ENCODE data around the gene PERM1.
"Not testable (repeated sequence)": the region's sequence is repeated elsewhere in the genome, so short reads cannot be mapped to it uniquely, and the experiment has no call there.

Gene PERM1

GRCh38 chr1:963301-963651, 18.6 kb downstream of the PERM1 start:
- no peak for DNase-seq

- no peak for DNase-seq
Observed at GRCh38 chr1:962381-963300, 19.3 kb downstream of the PERM1 start.

- no peak for DNase-seq
Observed at GRCh38 chr1:961132-961669, 20.7 kb downstream of the PERM1 start.

- DNase-seq: no peak
Observed at GRCh38 chr1:960363-961131, 21.3 kb downstream of the PERM1 start, which contains the start of gene KLHL17. KLHL17 (plus strand) TSS chr1:960584; CDS start chr1:960694, 110 bp downstream.

GRCh38 chr1:959731-960362, 22.0 kb downstream of the PERM1 start:
- DNase-seq: no peak

GRCh38 chr1:958823-959730, 22.8 kb downstream of the PERM1 start, which contains the start of gene NOC2L:
NOC2L (minus strand) TSS chr1:959256; CDS start chr1:959240, 16 bp downstream.
- peak; percentile 41 for DNase-seq

- DNase-seq: no peak
Observed at GRCh38 chr1:956636-957035, 25.3 kb downstream of the PERM1 start.

GRCh38 chr1:955474-955873, 26.4 kb downstream of the PERM1 start:
- no peak for DNase-seq

GRCh38 chr1:954927-955326, 27.0 kb downstream of the PERM1 start:
- DNase-seq: no peak

GRCh38 chr1:953524-954320, 28.2 kb downstream of the PERM1 start:
- DNase-seq: no peak

GRCh38 chr1:952603-953002, 29.3 kb downstream of the PERM1 start:
- no peak for DNase-seq

- DNase-seq: no peak
Observed at GRCh38 chr1:952201-952600, 29.7 kb downstream of the PERM1 start.

- DNase-seq: no peak
Observed at GRCh38 chr1:951364-951763, 30.5 kb downstream of the PERM1 start.

GRCh38 chr1:950881-951280, 31.0 kb downstream of the PERM1 start:
- DNase-seq: no peak

GRCh38 chr1:950268-950667, 31.6 kb downstream of the PERM1 start:
- DNase-seq: no peak

- DNase-seq: no peak
Observed at GRCh38 chr1:947958-948357, 33.9 kb downstream of the PERM1 start.

GRCh38 chr1:946811-947210, 35.1 kb downstream of the PERM1 start:
- not testable (repeated sequence) for DNase-seq

GRCh38 chr1:945688-946556, 36.0 kb downstream of the PERM1 start:
- no peak for DNase-seq

- DNase-seq: no peak
Observed at GRCh38 chr1:944341-945325, 37.3 kb downstream of the PERM1 start.
